Stimulated activated CD4-positive, alpha-beta T cell treated with anti-CD3 and anti-CD28 coated beads, Interleukin-1b, Interleukin-23, amount 100 ng/mL, for 4 hours (primary cell): Measurements from ENCODE around the gene LRRN4.

ENCODE experiments used
- DNase-seq, 2 donors: peaks; one replicate each; pipeline ENCODE4 v3.0.0-alpha.2; 2020; ENCODE audit warnings: low read depth in 2 of 2

The LRRN4 gene

GRCh38 chr20:6053776-6054688, at the start of gene LRRN4:
LRRN4 (minus strand) TSS chr20:6054060; CDS start chr20:6052799, 1,261 bp downstream.
- DNase-seq, result no peak

GRCh38 chr20:6103301-6103700, 49.4 kb upstream of the LRRN4 start:
- no peak for DNase-seq

- no peak for DNase-seq
These were observed 47.5 kb upstream of the LRRN4 start for GRCh38 chr20:6101346-6101745.

- DNase-seq, result no peak
These were observed 46.4 kb upstream of the LRRN4 start for GRCh38 chr20:6100246-6100645.

GRCh38 chr20:6099819-6100218, 46.0 kb upstream of the LRRN4 start:
- DNase-seq, result no peak

- DNase-seq, result no peak
These were observed 41.5 kb upstream of the LRRN4 start for GRCh38 chr20:6095409-6095808.

GRCh38 chr20:6094565-6094964, 40.7 kb upstream of the LRRN4 start:
- no peak for DNase-seq

GRCh38 chr20:6094063-6094462, 40.2 kb upstream of the LRRN4 start:
- no peak for DNase-seq

- DNase-seq, result no peak
These were observed 37.8 kb upstream of the LRRN4 start for GRCh38 chr20:6091661-6092060.

GRCh38 chr20:6086868-6087267, 33.0 kb upstream of the LRRN4 start:
- no peak for DNase-seq

- no peak for DNase-seq
These were observed 30.1 kb upstream of the LRRN4 start for GRCh38 chr20:6083926-6084325.

- no peak for DNase-seq
These were observed 27.4 kb upstream of the LRRN4 start for GRCh38 chr20:6081236-6081635.

GRCh38 chr20:6079016-6079415, 25.2 kb upstream of the LRRN4 start:
- no peak for DNase-seq

GRCh38 chr20:6075428-6076219, 21.8 kb upstream of the LRRN4 start:
- no peak for DNase-seq

GRCh38 chr20:6074784-6075183, 20.9 kb upstream of the LRRN4 start:
- DNase-seq, result no peak

GRCh38 chr20:6074145-6074561, 20.3 kb upstream of the LRRN4 start:
- no peak for DNase-seq

GRCh38 chr20:6070829-6071695, 17.2 kb upstream of the LRRN4 start:
- no peak for DNase-seq

GRCh38 chr20:6069669-6070068, 15.8 kb upstream of the LRRN4 start:
- no peak for DNase-seq

- DNase-seq, result no peak
These were observed 14.0 kb upstream of the LRRN4 start for GRCh38 chr20:6067763-6068318.

GRCh38 chr20:6066582-6066981, 12.7 kb upstream of the LRRN4 start:
- DNase-seq, result no peak

GRCh38 chr20:6061544-6061943, 7.7 kb upstream of the LRRN4 start:
- DNase-seq, result no peak

- no peak for DNase-seq
These were observed 6.4 kb upstream of the LRRN4 start for GRCh38 chr20:6060213-6060612.
